IMR-90 (cell line): ENCODE measurements around the gene SNRNP200. TPM values are rescaled to one million over a fixed set of nuclear protein-coding genes. Genes with fewer than 3 reads are reported as not detected.

Source experiments
- ATAC-seq: fragments of 200-7000 bp; cut with Tn5 transposase; 2 replicates; pipeline ENCODE4 v1.9.1; 2020; ENCODE audit warnings: low read depth, mild to moderate bottlenecking, moderate library complexity
- BruUV-seq: library from RNA; stranded (reverse); fragments of 400-500 nt; replicated peaks from 2 replicates; lab custom pipeline; 2021; lab: Mats Ljungman, UMichigan
- CTCF ChIA-PET: fragments of 300-600 bp; formaldehyde crosslinking; extraction: SDS; loops from one replicate; lab custom pipeline; 2021; ENCODE audit warnings: antibody characterized with exemption; lab: Yijun Ruan, JAX
- POLR2A ChIA-PET: fragments of 300-600 bp; sonication (Branson Sonifier 250); formaldehyde crosslinking; loops from one replicate; lab custom pipeline; 2022; ENCODE audit warnings: antibody characterized with exemption; ENCODE audit not compliant: unreplicated experiment; lab: Charles Lee
- DNase-seq: peaks from one replicate; pipeline ENCODE4 v3.0.0; 2013
- H2AFZ ChIP-seq: replicated peaks from 2 replicates; pipeline ENCODE3; 2013; ENCODE audit warnings: low read length, mild to moderate bottlenecking; ENCODE audit not compliant: poor library complexity
- H2AK5ac ChIP-seq: 2 replicates; pipeline ENCODE4 v1.6.1; 2013; ENCODE audit warnings: low read depth, low read length, inconsistent platforms
- H2AK9ac ChIP-seq: replicated peaks from 2 replicates; pipeline ENCODE3; 2013; ENCODE audit warnings: mild to moderate bottlenecking, low read depth, low read length, moderate library complexity; ENCODE audit not compliant: poor library complexity
- H2BK120ac ChIP-seq: 2 replicates; pipeline ENCODE4 v1.6.1; 2013; ENCODE audit warnings: low read depth, low read length, inconsistent platforms
- H2BK15ac ChIP-seq: 3 replicates; pipeline ENCODE4 v1.6.1; 2013; ENCODE audit warnings: low read depth, low read length, inconsistent platforms
- H2BK20ac ChIP-seq: 2 replicates; pipeline ENCODE4 v1.6.1; 2013; ENCODE audit warnings: low read depth, mild to moderate bottlenecking, inconsistent platforms, low read length, moderate library complexity
- H2BK5ac ChIP-seq: 2 replicates; pipeline ENCODE4 v1.6.1; 2013; ENCODE audit warnings: mild to moderate bottlenecking, low read depth, low read length, inconsistent platforms; ENCODE audit not compliant: poor library complexity, severe bottlenecking
- H3K14ac ChIP-seq: replicated peaks from 2 replicates; pipeline ENCODE4 v1.6.1; 2013; ENCODE audit warnings: low read depth, low read length, inconsistent platforms
- H3K18ac ChIP-seq: 2 replicates; pipeline ENCODE4 v1.6.1; 2013; ENCODE audit warnings: low read depth, low read length, control low read depth
- H3K23ac ChIP-seq: 2 replicates; pipeline ENCODE4 v1.6.1; 2013; ENCODE audit warnings: low read depth, low read length, inconsistent platforms
- H3K27ac ChIP-seq: 2 replicates; pipeline ENCODE4 v1.5.1; 2013; ENCODE audit warnings: mild to moderate bottlenecking, control low read depth, low read length; ENCODE audit not compliant: insufficient read depth
- H3K27me3 ChIP-seq: 2 replicates; pipeline ENCODE4 v1.6.1; 2013; ENCODE audit warnings: low read length; ENCODE audit not compliant: control insufficient read depth, insufficient read depth
- H3K36me3 ChIP-seq: 2 replicates; pipeline ENCODE4 v1.6.1; 2013; ENCODE audit warnings: low read length, mixed read lengths; ENCODE audit not compliant: control insufficient read depth, insufficient read depth
- H3K4ac ChIP-seq: 2 replicates; pipeline ENCODE4 v1.6.1; 2013; ENCODE audit warnings: low read depth, low read length, inconsistent platforms
- H3K4me1 ChIP-seq: 2 replicates; pipeline ENCODE4 v1.6.1; 2013; ENCODE audit warnings: low read length, mixed read lengths; ENCODE audit not compliant: control insufficient read depth, insufficient read depth
- H3K4me2 ChIP-seq: 2 replicates; pipeline ENCODE4 v1.6.1; 2013; ENCODE audit warnings: low read depth, mild to moderate bottlenecking, control low read depth, low read length, moderate library complexity
- H3K4me3 ChIP-seq: 2 replicates; pipeline ENCODE4 v1.5.1; 2013; ENCODE audit warnings: low read depth, mild to moderate bottlenecking, control low read depth, low read length, moderate library complexity; ENCODE audit not compliant: insufficient read depth
- H3K56ac ChIP-seq: 2 replicates; pipeline ENCODE4 v1.6.1; 2013; ENCODE audit warnings: low read length, inconsistent platforms; ENCODE audit not compliant: insufficient read depth; ENCODE audit errors: extremely low read depth
- H3K79me1 ChIP-seq, 2 experiments: 2 replicates each; pipeline ENCODE4 v1.6.1; 2013; ENCODE audit warnings: low read length in 2 of 2, inconsistent platforms in 1 of 2, low read depth in 1 of 2
- H3K9ac ChIP-seq: 2 replicates; pipeline ENCODE4 v1.6.1; 2013; ENCODE audit warnings: low read depth, low read length, control low read depth
- H3K9me1 ChIP-seq: 2 replicates; pipeline ENCODE4 v1.6.1; 2013; ENCODE audit warnings: low read length, inconsistent platforms; ENCODE audit not compliant: insufficient read depth
- H3K9me3 ChIP-seq: 2 replicates; pipeline ENCODE4 v1.6.1; 2013; ENCODE audit warnings: low read length; ENCODE audit not compliant: control insufficient read depth, insufficient read depth
- H4K20me1 ChIP-seq: 2 replicates; pipeline ENCODE4 v1.6.1; 2013; ENCODE audit warnings: low read length, inconsistent platforms; ENCODE audit not compliant: insufficient read depth
- H4K5ac ChIP-seq: 2 replicates; pipeline ENCODE4 v1.6.1; 2013; ENCODE audit warnings: mild to moderate bottlenecking, low read depth, low read length, control low read depth
- H4K8ac ChIP-seq, 2 experiments: 2 replicates each; pipeline ENCODE4 v1.6.1; 2013; ENCODE audit warnings: low read depth in 2 of 2, low read length in 2 of 2, control low read depth in 1 of 2, inconsistent platforms in 1 of 2
- H4K91ac ChIP-seq: 2 replicates; pipeline ENCODE4 v1.6.1; 2013; ENCODE audit warnings: low read depth, low read length, inconsistent platforms; ENCODE audit not compliant: insufficient read depth
- BHLHE40 ChIP-seq: fragments of 150-350 bp; IDR thresholded peaks from 2 replicates; pipeline ENCODE4 v1.6.1; 2016; ENCODE audit warnings: mild to moderate bottlenecking, low read depth, low read length
- CEBPB ChIP-seq: IDR thresholded peaks from 2 replicates; pipeline ENCODE4 v1.6.1; 2012; ENCODE audit warnings: low read depth, low read length, improper control_type of control experiment
- CHD1 ChIP-seq: IDR thresholded peaks from 2 replicates; pipeline ENCODE4 v1.6.1; 2012; ENCODE audit warnings: low read depth, low read length, improper control_type of control experiment
- FOS ChIP-seq: fragments of 150-350 bp; IDR thresholded peaks from 2 replicates; pipeline ENCODE4 v1.6.1; 2016; ENCODE audit warnings: low read depth, low read length
- MAFK ChIP-seq: IDR thresholded peaks from 2 replicates; pipeline ENCODE4 v1.6.1; 2012; ENCODE audit warnings: low read depth, low read length, improper control_type of control experiment
- MAZ ChIP-seq: IDR thresholded peaks from 2 replicates; pipeline ENCODE4 v1.6.1; 2012; ENCODE audit warnings: low read depth, mild to moderate bottlenecking, low read length, improper control_type of control experiment, moderate library complexity, borderline replicate concordance
- MXI1 ChIP-seq: IDR thresholded peaks from 2 replicates; pipeline ENCODE4 v1.6.1; 2012; ENCODE audit warnings: low read depth, mild to moderate bottlenecking, low read length, moderate library complexity, borderline replicate concordance
- NFE2L2 ChIP-seq: fragments of 150-350 bp; IDR thresholded peaks from 2 replicates; pipeline ENCODE4 v1.6.1; 2016; ENCODE audit warnings: low read depth, mild to moderate bottlenecking, low read length
- POLR2A ChIP-seq: IDR thresholded peaks from 2 replicates; pipeline ENCODE4 v1.6.1; 2012; ENCODE audit warnings: mild to moderate bottlenecking, low read depth, low read length
- RAD21 ChIP-seq: IDR thresholded peaks from 2 replicates; pipeline ENCODE4 v1.6.1; 2012; ENCODE audit warnings: low read length, improper control_type of control experiment
- RCOR1 ChIP-seq: IDR thresholded peaks from 2 replicates; pipeline ENCODE4 v1.6.1; 2012; ENCODE audit warnings: mild to moderate bottlenecking, low read length, improper control_type of control experiment; ENCODE audit not compliant: insufficient replicate concordance
- RFX5 ChIP-seq: IDR thresholded peaks from 2 replicates; pipeline ENCODE4 v1.8.0; 2012; ENCODE audit warnings: low read depth, mild to moderate bottlenecking, low read length, moderate library complexity
- SMC3 ChIP-seq: fragments of 150-350 bp; IDR thresholded peaks from 2 replicates; pipeline ENCODE4 v1.6.1; 2016; ENCODE audit warnings: low read depth, mild to moderate bottlenecking, antibody characterized with exemption, low read length, moderate library complexity
- WGBS, 2 experiments: methylation state at CpG; one replicate each; pipeline versions ENCODE4 v1.1.5 to v1.1.7; 2013; ENCODE audit warnings: missing lambda C conversion rate in 2 of 2; ENCODE audit not compliant: insufficient read length in 1 of 2; ENCODE audit errors: extremely low coverage in 2 of 2; 5-methylcytosine and 5-hydroxymethylcytosine counted together
- dilution Hi-C: fragments of 300-500 bp; cut with HindIII; formaldehyde crosslinking; loops from one replicate; pipeline ENCODE4 v1.14.3; 2018; ENCODE audit warnings: low sequenced_read_pairs; ENCODE audit not compliant: unreplicated experiment
- in situ Hi-C: fragments of 300-500 bp; cut with MboI; formaldehyde crosslinking; loops from 3 replicates; pipeline ENCODE4 v1.14.3; 2019; ENCODE audit warnings: low sequenced_read_pairs, inconsistent platforms, mixed read lengths
- intact Hi-C: fragments of 100-400 bp; cut with micrococcal nuclease; formaldehyde crosslinking; loops from 2 replicates; pipeline ENCODE4 v1.10.0; 2022
- polyA plus RNA-seq, 3 experiments: library from polyadenylated mRNA; depleted of rRNA; stranded (reverse); fragments of >200 nt; gene quantifications; 2 replicates each; pipeline ENCODE4 v1.2.3, GENCODE V29; 2012; ENCODE audit warnings: low replicate concordance in 1 of 3
- total RNA-seq: library from RNA; depleted of rRNA; stranded (reverse); fragments of >200 nt; gene quantifications from 2 replicates; pipeline ENCODE4 v1.2.3, GENCODE V29; 2012
- TF ChIP-seq, protein P1 (sequence below): conservative IDR thresholded peaks from 2 replicates; pipeline ENCODE4 v1.5.1; 2012; ENCODE audit warnings: mild to moderate bottlenecking, low read depth, low read length, improper control_type of control experiment
- TF ChIP-seq, protein P2 (sequence below): fragments of 150-350 bp; IDR thresholded peaks from 2 replicates; pipeline ENCODE4 v1.6.1; 2017; ENCODE audit warnings: mild to moderate bottlenecking, antibody characterized with exemption, low read length, low read depth
- TF ChIP-seq, protein P3 (sequence below): fragments of 150-350 bp; IDR thresholded peaks from 2 replicates; pipeline ENCODE4 v1.6.1; 2016; ENCODE audit warnings: low read depth, mild to moderate bottlenecking, low read length, moderate library complexity, borderline replicate concordance

SNRNP200 gene
- total and polyA plus RNA-seq, 2 of the 4 experiments (the other 2 are of a cell fraction): 44.1 to 108 TPM

DNA sequence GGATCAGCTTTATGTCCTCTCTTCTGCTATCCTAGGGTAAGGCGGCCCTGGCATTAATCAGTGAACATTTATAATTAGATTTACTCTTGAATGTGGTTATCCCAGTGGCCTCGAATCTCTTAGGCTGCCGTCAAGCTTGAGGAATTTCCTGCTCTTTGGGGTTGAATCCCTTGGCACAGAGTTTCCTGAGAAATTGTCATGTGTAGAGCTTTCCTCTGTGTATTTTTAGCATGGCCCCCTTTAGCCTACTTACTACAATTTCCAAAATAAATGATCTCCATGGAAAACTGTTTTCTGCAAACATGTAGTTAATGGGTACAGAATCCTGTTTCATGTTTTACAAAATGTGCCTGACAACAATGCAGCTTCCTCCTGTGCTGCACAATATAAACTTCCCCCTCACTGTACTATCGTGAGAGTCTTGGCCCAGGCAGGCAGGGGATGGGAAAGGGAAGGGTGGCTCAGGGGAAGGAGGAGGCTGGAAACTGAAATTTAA lies 48.3 kb upstream of the SNRNP200 start:
- Histone ChIP-seq H3K14ac (no peak overlapping the region), H3K18ac (no peak overlapping the region), H3K36me3 (peaks cover 7% of the 10 kb centered on the region), H3K27ac (no peak overlapping the region), H3K4me1 (no peaks in the 10 kb centered on the region), H3K9me3 (no peaks in the 10 kb centered on the region), H2BK15ac (no peak overlapping the region), H3K56ac (no peak overlapping the region), H3K4me3 (no peak overlapping the region), H3K9me1 (no peaks in the 10 kb centered on the region; the same call in 1 of the 2 replicates), H2BK120ac (no peak overlapping the region), H4K5ac (no peak overlapping the region), H4K20me1 (no peaks in the 10 kb centered on the region), H2AFZ (peak overlapping the region; percentile 38), H3K79me1 (no peaks in the 10 kb centered on the region), H4K91ac (no peak overlapping the region), H3K27me3 (no peaks in the 10 kb centered on the region), H2AK9ac (no peak overlapping the region), H3K4ac (no peak overlapping the region), H3K4me2 (no peak overlapping the region), H3K9ac (no peak overlapping the region), H2BK5ac (no peak overlapping the region), H2AK5ac (no peak overlapping the region), H3K23ac (no peak overlapping the region), H2BK20ac (no peak overlapping the region), H4K8ac (no peak overlapping the region)
- DNase-seq: no peak
- CTCF ChIA-PET: no interaction called here
- dilution Hi-C loops: no loop called here
- POLR2A ChIA-PET: no interaction called here
- in situ Hi-C loops: no loop called here
- no TSS peak for BruUV-seq
- intact Hi-C loops: no loop called here
- WGBS, 2 experiments: no CpG with 5 or more reads among the region's 4 CpGs
- TF ChIP-seq FOS: no peak
- TF ChIP-seq MXI1: no peak
- TF ChIP-seq RFX5: no peak
- no peak for TF ChIP-seq POLR2A
- TF ChIP-seq MAZ: no peak
- TF ChIP-seq CEBPB: no peak
- no peak for TF ChIP-seq BHLHE40
- TF ChIP-seq, protein P1, sequence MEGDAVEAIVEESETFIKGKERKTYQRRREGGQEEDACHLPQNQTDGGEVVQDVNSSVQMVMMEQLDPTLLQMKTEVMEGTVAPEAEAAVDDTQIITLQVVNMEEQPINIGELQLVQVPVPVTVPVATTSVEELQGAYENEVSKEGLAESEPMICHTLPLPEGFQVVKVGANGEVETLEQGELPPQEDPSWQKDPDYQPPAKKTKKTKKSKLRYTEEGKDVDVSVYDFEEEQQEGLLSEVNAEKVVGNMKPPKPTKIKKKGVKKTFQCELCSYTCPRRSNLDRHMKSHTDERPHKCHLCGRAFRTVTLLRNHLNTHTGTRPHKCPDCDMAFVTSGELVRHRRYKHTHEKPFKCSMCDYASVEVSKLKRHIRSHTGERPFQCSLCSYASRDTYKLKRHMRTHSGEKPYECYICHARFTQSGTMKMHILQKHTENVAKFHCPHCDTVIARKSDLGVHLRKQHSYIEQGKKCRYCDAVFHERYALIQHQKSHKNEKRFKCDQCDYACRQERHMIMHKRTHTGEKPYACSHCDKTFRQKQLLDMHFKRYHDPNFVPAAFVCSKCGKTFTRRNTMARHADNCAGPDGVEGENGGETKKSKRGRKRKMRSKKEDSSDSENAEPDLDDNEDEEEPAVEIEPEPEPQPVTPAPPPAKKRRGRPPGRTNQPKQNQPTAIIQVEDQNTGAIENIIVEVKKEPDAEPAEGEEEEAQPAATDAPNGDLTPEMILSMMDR: no peak
- TF ChIP-seq, protein P2, sequence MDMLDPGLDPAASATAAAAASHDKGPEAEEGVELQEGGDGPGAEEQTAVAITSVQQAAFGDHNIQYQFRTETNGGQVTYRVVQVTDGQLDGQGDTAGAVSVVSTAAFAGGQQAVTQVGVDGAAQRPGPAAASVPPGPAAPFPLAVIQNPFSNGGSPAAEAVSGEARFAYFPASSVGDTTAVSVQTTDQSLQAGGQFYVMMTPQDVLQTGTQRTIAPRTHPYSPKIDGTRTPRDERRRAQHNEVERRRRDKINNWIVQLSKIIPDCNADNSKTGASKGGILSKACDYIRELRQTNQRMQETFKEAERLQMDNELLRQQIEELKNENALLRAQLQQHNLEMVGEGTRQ: no peak
- no peak for TF ChIP-seq CHD1
- TF ChIP-seq NFE2L2: no peak
- no peak for TF ChIP-seq SMC3
- TF ChIP-seq, protein P3, sequence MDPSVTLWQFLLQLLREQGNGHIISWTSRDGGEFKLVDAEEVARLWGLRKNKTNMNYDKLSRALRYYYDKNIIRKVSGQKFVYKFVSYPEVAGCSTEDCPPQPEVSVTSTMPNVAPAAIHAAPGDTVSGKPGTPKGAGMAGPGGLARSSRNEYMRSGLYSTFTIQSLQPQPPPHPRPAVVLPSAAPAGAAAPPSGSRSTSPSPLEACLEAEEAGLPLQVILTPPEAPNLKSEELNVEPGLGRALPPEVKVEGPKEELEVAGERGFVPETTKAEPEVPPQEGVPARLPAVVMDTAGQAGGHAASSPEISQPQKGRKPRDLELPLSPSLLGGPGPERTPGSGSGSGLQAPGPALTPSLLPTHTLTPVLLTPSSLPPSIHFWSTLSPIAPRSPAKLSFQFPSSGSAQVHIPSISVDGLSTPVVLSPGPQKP: no peak
- no peak for TF ChIP-seq RAD21
- TF ChIP-seq RCOR1: no peak
- TF ChIP-seq MAFK: no peak
- no peak for ATAC-seq
